HG02588 (cell line): ENCODE results near the gene NECTIN2.
"Not testable (repeated sequence)": the region's sequence is repeated elsewhere in the genome, so short reads cannot be mapped to it uniquely, and the experiment has no call there.

Source experiments
- ATAC-seq: cut with Tn5 transposase; IDR thresholded peaks from one replicate; pipeline ENCODE4 v1.9.1; 2021; ENCODE audit warnings: mild to moderate bottlenecking, moderate library complexity; ENCODE audit not compliant: unreplicated experiment

NECTIN2 gene

GRCh38 chr19:44882063-44882462 is 36.0 kb downstream of the NECTIN2 start:
- ATAC-seq, result no peak

- ATAC-seq, result not testable (repeated sequence)
These were observed 36.7 kb downstream of the NECTIN2 start for GRCh38 chr19:44882619-44883397.

DNA sequence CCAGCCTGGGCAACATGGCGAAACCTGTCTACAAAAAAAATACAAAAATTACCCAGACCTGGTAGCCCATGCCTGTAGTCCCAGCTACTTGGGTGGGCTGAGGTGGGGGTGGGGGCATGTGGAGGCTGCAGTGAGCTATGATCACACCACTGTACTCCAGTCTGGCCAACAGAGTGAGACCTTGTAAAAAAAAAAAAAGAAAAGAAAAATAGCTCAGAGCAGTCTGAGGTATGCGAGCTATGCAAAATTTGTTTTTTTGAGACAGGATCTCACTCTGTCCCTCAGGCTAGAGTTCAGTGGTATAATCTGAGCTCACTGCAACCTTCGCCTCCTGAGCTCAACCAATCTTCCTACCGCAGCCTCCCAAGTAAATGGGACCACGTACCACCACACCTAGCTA is 37.8 kb downstream of the NECTIN2 start:
- no peak for ATAC-seq

GRCh38 chr19:44884566-44884965 is 38.5 kb downstream of the NECTIN2 start:
- ATAC-seq, result no peak

- ATAC-seq, result no peak
These were observed 40.0 kb downstream of the NECTIN2 start for GRCh38 chr19:44886141-44886540.

DNA sequence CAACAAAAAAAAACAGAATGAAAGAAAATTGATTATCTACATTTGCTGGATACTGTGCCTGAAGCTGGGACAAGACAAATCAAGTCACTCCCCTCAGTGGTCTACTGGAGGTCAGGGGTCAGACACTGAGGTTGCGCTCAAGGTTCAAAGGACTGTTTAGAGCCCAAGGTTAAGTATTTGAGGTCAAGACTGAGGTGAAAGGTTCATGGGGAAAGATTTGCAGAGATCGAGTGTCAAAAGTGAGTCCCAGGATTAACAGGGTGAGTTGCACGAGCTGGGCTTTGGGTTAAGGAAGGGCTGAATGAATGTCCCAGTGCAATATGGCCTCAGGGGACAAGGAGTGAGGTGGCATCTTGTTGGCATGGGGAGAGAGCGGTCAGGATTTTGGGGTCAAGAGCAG is 41.6 kb downstream of the NECTIN2 start:
- no peak for ATAC-seq

DNA sequence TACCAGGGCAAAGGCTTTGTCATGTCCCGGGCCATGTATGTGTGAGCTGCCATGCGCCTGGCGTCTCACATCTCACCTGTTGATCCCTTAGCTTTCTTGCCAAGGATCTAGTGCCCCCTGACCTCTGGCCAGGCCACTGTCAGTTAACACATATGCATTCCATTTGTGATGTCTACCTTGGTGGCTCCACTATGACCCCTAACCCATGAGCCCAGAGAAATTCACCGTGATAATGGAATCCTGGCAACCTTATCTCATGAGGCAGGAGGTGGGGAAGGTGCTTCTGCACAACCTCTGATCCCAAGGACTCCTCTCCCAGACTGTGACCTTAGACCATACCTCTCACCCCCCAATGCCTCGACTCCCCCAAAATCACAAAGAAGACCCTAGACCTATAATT is 42.2 kb downstream of the NECTIN2 start:
- ATAC-seq, result not testable (repeated sequence)

GRCh38 chr19:44889830-44890365 is 43.8 kb downstream of the NECTIN2 start:
- ATAC-seq, result no peak

DNA sequence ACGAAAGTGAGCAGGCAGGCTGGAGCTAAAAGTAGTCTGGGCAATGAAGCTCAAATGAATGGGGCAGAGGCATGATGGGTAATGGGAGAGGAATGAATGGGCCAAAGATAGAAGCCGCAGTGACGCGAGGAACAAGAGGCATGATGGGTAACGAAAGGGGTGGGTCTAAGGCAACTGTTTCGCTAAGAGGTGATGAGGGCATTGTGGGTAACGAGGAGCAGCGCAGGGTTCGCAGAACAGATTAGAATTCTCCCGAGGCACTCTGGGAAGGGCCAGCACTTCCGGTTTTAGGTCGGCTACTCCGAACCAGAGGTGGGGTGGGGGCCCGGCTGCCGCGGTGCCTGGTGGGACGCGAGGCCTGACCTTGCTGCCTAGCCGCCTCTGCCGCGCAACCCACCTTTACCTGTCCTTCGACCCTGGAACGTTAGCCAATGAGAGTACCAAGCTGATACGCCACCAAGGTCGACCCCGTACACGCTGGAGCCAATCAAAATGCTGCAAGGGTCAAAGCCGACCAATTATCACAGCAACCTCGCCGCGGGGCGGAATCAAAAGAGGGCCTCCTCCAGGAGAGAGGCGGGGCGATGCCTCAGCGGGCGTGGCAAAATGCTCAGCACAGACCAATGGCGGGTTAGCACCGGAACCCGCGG is 44.4 kb downstream of the NECTIN2 start:
- ATAC-seq, result peak; percentile 79

- ATAC-seq, result no peak
These were observed 45.2 kb downstream of the NECTIN2 start, which contains the start of gene TOMM40 for GRCh38 chr19:44891016-44891882. TOMM40 (plus strand) TSS chr19:44891254; CDS start chr19:44891416, 162 bp downstream.

DNA sequence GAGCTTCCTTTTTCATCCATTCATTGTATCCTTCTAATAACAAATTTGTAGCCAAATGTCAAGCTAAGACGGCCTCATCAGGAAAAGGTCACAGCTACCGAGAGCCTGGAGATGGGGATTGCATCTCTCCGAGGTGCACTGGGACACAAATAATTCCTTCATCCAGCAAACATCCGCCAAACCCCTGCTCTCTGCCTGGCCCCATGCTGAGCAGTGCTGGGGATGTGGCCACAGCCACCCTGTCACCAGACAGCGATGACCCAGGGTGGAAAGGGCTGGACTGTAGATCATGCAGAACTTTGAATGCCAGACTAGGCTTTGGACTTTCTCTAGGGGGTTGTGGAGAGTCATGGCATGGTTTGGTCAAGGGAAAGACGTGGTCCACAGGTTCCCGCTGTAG is 46.8 kb downstream of the NECTIN2 start:
- no peak for ATAC-seq

DNA sequence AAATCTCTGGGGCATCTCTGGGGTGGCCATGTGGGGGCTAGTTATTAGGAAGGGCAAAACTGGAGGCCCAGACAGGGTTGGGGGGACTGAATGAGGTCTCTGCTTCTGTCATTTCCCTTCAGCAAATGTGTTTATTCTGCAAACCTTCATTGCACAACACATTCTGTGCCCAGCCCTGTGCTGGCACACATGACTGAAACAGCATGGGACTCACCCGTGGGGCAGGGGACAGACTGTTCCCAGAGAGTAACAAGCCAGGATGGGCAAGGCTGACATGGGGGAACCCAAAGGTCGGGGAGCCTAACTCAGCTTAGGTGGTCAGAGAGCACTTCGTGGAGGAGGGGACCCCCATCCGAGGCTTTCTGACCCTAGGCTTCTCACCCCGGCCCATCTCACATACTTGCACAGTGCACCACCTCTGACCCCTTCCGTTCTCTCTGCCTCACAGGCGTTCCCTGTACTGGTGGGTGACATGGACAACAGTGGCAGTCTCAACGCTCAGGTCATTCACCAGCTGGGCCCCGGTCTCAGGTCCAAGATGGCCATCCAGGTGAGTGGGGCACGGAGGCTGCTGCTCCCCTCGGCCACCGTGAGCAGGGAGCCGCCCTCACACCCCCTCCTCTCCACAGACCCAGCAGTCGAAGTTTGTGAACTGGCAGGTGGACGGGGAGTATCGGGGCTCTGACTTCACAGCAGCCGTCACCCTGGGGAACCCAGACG is 47.4 kb downstream of the NECTIN2 start:
- no peak for ATAC-seq

DNA sequence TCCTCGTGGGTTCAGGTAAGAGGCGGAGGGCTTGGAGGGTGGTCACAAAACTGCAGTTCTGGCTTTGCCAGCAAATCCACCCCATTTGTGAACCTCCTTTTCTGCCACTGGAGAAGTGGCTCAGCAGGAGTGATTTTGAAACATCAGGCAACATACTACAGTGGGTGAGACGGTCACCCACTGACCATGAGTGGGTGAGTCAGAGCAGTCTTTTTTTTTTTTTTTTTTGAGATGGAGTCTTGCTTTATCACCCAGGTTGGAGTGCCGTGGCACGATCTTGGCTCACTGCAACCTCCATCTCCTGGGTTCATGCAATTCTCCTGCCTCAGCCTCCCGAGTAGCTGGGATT is 47.9 kb downstream of the NECTIN2 start:
- ATAC-seq, result no peak

DNA sequence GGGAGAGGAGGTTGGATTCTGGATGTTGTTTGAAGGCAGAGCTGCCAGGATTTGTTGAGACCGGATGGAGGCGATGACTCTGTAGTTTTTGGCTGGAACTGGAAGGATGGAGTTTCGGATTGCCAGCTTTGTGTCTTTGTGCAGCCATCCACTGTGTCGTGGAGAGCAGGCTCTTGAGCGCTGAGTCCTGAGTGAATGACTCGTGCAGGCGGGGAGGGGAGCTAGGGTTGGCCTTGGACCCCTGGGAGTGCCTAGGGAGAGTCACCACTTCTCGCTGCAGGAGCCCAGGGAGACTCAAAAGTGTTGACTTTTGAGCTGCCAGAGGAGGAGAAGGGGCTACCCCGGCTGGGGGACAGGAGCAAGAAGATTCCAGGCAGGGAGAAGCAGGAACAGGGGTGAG is 48.8 kb downstream of the NECTIN2 start:
- no peak for ATAC-seq

DNA sequence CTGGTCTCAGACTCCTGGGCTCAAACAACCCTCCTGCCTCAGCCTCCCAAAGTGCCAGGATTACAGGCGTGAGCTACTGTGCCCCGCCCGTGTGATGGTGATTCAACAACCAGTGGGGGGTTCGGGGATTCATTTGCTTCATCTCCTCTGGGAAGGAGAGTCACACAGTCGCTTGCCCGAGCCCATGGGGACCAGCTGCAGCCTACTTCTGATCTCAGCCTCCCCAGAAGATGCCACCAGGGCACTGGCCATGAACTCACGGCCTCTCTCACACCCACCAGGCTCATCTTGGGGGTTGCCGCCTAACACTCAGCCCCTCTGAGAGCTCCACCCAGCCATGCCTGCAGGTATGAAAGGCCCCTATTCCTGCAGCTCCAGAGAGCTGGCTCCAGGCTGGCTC is 51.7 kb downstream of the NECTIN2 start:
- no peak for ATAC-seq

GRCh38 chr19:44900328-44901244 is 54.5 kb downstream of the NECTIN2 start:
- ATAC-seq, result no peak

DNA sequence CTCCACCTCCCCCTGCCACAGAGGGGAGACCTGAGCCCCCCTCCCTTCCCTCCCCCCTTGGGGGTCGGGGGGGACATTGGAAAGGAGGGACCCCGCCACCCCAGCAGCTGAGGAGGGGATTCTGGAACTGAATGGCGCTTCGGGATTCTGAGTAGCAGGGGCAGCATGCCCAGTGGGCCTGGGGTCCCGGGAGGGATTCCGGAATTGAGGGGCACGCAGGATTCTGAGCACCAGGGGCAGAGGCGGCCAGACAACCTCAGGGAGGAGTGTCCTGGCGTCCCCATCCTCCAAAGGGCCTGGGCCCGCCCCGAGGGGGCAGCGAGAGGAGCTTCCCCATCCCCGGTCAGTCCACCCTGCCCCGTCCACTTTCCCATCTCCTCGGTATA is 57.1 kb downstream of the NECTIN2 start:
- ATAC-seq, result no peak

DNA sequence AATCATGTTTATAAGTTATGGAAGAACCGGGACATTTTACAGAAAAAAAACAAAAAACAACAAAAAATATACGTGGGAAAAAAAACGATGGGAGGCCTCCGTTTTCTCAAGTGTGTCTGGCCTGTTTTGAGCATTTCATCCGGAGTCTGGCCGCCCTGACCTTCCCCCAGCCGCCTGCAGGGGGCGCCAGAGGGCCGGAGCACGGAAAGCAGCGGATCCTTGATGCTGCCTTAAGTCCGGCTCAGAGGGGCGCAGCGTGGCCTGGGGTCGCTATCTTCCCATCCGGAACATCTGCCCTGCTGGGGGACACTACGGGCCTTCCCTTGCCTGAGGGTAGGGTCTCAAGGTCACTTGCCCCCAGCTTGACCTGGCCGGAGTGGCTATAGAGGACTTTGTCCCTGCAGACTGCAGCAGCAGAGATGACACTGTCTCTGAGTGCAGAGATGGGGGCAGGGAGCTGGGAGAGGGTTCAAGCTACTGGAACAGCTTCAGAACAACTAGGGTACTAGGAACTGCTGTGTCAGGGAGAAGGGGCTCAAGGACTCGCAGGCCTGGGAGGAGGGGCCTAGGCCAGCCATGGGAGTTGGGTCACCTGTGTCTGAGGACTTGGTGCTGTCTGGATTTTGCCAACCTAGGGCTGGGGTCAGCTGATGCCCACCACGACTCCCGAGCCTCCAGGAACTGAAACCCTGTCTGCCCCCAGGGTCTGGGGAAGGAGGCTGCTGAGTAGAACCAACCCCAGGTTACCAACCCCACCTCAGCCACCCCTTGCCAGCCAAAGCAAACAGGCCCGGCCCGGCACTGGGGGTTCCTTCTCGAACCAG is 57.7 kb downstream of the NECTIN2 start:
- no peak for ATAC-seq
